ENCODE data around the gene DCAF4.

DNA sequence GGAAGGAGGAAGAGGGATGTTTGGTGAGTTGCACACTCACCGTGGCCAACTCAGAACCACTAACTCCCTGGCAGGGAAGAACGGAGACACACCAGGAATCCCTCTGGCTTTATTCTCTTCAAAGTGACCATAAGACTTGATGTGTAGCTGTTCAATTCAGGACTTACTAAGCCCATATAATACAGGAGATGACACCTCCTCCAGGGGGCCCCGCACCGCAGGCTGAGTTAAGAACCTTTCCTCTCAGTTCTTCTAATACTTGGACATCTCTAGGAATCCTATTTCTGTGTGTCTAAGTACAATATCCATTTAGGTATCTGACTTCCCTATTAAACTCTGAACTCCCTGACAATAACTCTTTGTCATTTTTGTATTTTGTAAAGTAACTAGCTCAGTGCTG is 49.5 kb downstream of the DCAF4 start:
- TF ChIP-seq, protein P1, sequence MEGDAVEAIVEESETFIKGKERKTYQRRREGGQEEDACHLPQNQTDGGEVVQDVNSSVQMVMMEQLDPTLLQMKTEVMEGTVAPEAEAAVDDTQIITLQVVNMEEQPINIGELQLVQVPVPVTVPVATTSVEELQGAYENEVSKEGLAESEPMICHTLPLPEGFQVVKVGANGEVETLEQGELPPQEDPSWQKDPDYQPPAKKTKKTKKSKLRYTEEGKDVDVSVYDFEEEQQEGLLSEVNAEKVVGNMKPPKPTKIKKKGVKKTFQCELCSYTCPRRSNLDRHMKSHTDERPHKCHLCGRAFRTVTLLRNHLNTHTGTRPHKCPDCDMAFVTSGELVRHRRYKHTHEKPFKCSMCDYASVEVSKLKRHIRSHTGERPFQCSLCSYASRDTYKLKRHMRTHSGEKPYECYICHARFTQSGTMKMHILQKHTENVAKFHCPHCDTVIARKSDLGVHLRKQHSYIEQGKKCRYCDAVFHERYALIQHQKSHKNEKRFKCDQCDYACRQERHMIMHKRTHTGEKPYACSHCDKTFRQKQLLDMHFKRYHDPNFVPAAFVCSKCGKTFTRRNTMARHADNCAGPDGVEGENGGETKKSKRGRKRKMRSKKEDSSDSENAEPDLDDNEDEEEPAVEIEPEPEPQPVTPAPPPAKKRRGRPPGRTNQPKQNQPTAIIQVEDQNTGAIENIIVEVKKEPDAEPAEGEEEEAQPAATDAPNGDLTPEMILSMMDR (conservative IDR thresholded peaks at IDR 0.05; ENCODE audit: low read depth, low read length) = peak; percentile 44; the same call in 1 of the 2 replicates
- TF ChIP-seq EZH2 (IDR thresholded peaks at IDR 0.05; ENCODE audit: borderline replicate concordance, low read depth, low read length, poor library complexity, severe bottlenecking) = no peak
